ENCODE measurements around the gene DLK1.

Gene DLK1

GRCh38 chr14:100730581-100730980 lies 3.9 kb downstream of the DLK1 start:
- Mint-ChIP-seq H3K27me3 (peaks cover 54% of the 10 kb centered on the region), H3K36me3 (no peaks in the 10 kb centered on the region), H3K27ac (no peak overlapping the region), H3K9me3 (no peaks in the 10 kb centered on the region), H3K4me1 (no peaks in the 10 kb centered on the region), H3K4me3 (no peak overlapping the region)
- no peak for DNase-seq
- CTCF ChIA-PET, result interaction anchor here (1.3 kb wide), 1 partner anchor 77 kb away, joined by 3 read pairs; no protein-coding TSS in a partner anchor

GRCh38 chr14:100731011-100731670 lies 4.4 kb downstream of the DLK1 start:
- no peak for DNase-seq
- H3K27me3 Mint-ChIP-seq, result peaks cover 49% of the 10 kb centered on the region
- no peak overlapping the region for H3K4me3 Mint-ChIP-seq
- no peaks in the 10 kb centered on the region for H3K36me3 Mint-ChIP-seq
- H3K4me1 Mint-ChIP-seq, result no peaks in the 10 kb centered on the region
- H3K27ac Mint-ChIP-seq, result no peak overlapping the region
- CTCF ChIA-PET, result interaction anchor here (1.3 kb wide), 1 partner anchor 78 kb away, joined by 3 read pairs; no protein-coding TSS in a partner anchor
- no peaks in the 10 kb centered on the region for H3K9me3 Mint-ChIP-seq

- no peaks in the 10 kb centered on the region for H3K36me3 Mint-ChIP-seq
- H3K27me3 Mint-ChIP-seq, result peaks cover 40% of the 10 kb centered on the region
- no peaks in the 10 kb centered on the region for H3K9me3 Mint-ChIP-seq
- H3K4me1 Mint-ChIP-seq, result no peaks in the 10 kb centered on the region
- H3K4me3 Mint-ChIP-seq, result no peak overlapping the region
- CTCF ChIA-PET, result no interaction called here
- no peak overlapping the region for H3K27ac Mint-ChIP-seq
- no peak for DNase-seq
Measured at GRCh38 chr14:100731846-100732765, 5.4 kb downstream of the DLK1 start.

- CTCF ChIA-PET, result no interaction called here
- H3K27me3 Mint-ChIP-seq, result peaks cover 34% of the 10 kb centered on the region
- no peak overlapping the region for H3K4me3 Mint-ChIP-seq
- H3K27ac Mint-ChIP-seq, result no peak overlapping the region
- no peaks in the 10 kb centered on the region for H3K4me1 Mint-ChIP-seq
- no peaks in the 10 kb centered on the region for H3K36me3 Mint-ChIP-seq
- H3K9me3 Mint-ChIP-seq, result no peaks in the 10 kb centered on the region
- DNase-seq, result no peak
Measured at GRCh38 chr14:100732766-100733100, 6.0 kb downstream of the DLK1 start.

- Mint-ChIP-seq H3K9me3 (no peaks in the 10 kb centered on the region), H3K27me3 (peaks cover 28% of the 10 kb centered on the region), H3K4me1 (no peaks in the 10 kb centered on the region), H3K27ac (no peak overlapping the region), H3K4me3 (no peak overlapping the region), H3K36me3 (no peaks in the 10 kb centered on the region)
- CTCF ChIA-PET, result no interaction called here
- DNase-seq, result no peak
Measured at GRCh38 chr14:100733152-100733850, 6.6 kb downstream of the DLK1 start.

GRCh38 chr14:100734031-100734990 lies 7.6 kb downstream of the DLK1 start:
- Mint-ChIP-seq H3K27ac (no peak overlapping the region), H3K9me3 (no peaks in the 10 kb centered on the region), H3K27me3 (peaks cover 18% of the 10 kb centered on the region), H3K4me1 (no peaks in the 10 kb centered on the region), H3K4me3 (no peak overlapping the region), H3K36me3 (no peaks in the 10 kb centered on the region)
- CTCF ChIA-PET, result no interaction called here
- no peak for DNase-seq

DNA sequence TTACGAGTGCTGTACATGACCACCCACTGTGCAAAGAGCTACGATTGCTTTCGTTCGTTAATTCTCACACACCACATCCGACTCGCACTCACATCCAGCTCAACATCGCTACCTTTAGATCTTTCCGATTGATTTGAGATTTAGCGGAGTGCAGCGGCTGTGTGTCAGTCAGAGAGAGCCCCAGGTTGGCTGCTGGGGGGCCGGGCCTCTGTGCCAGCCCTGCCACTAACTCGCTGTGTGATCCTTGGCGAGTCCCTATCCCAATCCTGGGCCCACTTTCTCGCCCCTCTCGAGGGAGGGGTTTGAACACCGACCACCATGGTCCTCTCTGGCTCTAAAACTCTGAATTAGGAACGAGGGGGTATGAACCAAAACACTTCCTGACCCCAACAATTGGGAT lies 8.6 kb downstream of the DLK1 start:
- Mint-ChIP-seq H3K27me3 (peaks cover 8% of the 10 kb centered on the region), H3K4me1 (no peaks in the 10 kb centered on the region), H3K4me3 (no peak overlapping the region), H3K9me3 (no peaks in the 10 kb centered on the region), H3K27ac (no peak overlapping the region), H3K36me3 (no peaks in the 10 kb centered on the region)
- no peak for DNase-seq
- CTCF ChIA-PET, result no interaction called here

- no peak for DNase-seq
- no peaks in the 10 kb centered on the region for H3K9me3 Mint-ChIP-seq
- no peaks in the 10 kb centered on the region for H3K27me3 Mint-ChIP-seq
- H3K4me3 Mint-ChIP-seq, result no peak overlapping the region
- H3K36me3 Mint-ChIP-seq, result no peaks in the 10 kb centered on the region
- CTCF ChIA-PET, result no interaction called here
- H3K27ac Mint-ChIP-seq, result no peak overlapping the region
- no peaks in the 10 kb centered on the region for H3K4me1 Mint-ChIP-seq
Measured at GRCh38 chr14:100736269-100737180, 9.8 kb downstream of the DLK1 start.

- Mint-ChIP-seq H3K4me1 (no peaks in the 10 kb centered on the region), H3K4me3 (no peak overlapping the region), H3K9me3 (no peaks in the 10 kb centered on the region), H3K27me3 (no peaks in the 10 kb centered on the region), H3K27ac (no peak overlapping the region), H3K36me3 (no peaks in the 10 kb centered on the region)
- DNase-seq, result no peak
- CTCF ChIA-PET, result no interaction called here
Measured at GRCh38 chr14:100737526-100737925, 10.8 kb downstream of the DLK1 start.

GRCh38 chr14:100738269-100738691 lies 11.6 kb downstream of the DLK1 start:
- Mint-ChIP-seq H3K9me3 (no peaks in the 10 kb centered on the region), H3K36me3 (no peaks in the 10 kb centered on the region), H3K27me3 (no peaks in the 10 kb centered on the region), H3K27ac (no peak overlapping the region), H3K4me1 (no peaks in the 10 kb centered on the region), H3K4me3 (no peak overlapping the region)
- DNase-seq, result no peak
- CTCF ChIA-PET, result no interaction called here

GRCh38 chr14:100738704-100739131 lies 12.0 kb downstream of the DLK1 start:
- Mint-ChIP-seq H3K27ac (no peak overlapping the region), H3K36me3 (no peaks in the 10 kb centered on the region), H3K27me3 (no peaks in the 10 kb centered on the region), H3K4me3 (no peak overlapping the region), H3K4me1 (no peaks in the 10 kb centered on the region), H3K9me3 (no peaks in the 10 kb centered on the region)
- no peak for DNase-seq
- CTCF ChIA-PET, result no interaction called here

DNA sequence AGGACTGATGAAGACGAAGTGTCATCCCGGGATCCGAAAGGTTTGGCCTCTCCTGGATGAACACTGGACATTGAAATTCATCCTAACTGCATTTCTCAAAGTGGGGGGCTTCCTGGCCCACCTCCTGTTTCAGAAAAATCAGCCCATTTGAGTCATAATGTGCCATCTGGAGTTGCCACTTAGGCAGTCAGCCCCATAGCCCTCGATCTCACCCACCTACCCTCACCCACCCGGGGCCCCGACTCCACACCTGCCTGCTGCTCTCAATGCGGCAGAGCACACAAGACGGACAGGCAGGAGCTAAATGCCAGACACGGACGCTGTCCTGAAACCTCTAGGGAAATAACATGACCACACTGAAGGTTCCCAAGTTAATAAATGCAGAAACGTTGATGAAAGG lies 12.6 kb downstream of the DLK1 start:
- H3K9me3 Mint-ChIP-seq, result no peaks in the 10 kb centered on the region
- no peak overlapping the region for H3K27ac Mint-ChIP-seq
- no peaks in the 10 kb centered on the region for H3K27me3 Mint-ChIP-seq
- H3K4me1 Mint-ChIP-seq, result no peaks in the 10 kb centered on the region
- H3K4me3 Mint-ChIP-seq, result no peak overlapping the region
- CTCF ChIA-PET, result no interaction called here
- no peak for DNase-seq
- H3K36me3 Mint-ChIP-seq, result no peaks in the 10 kb centered on the region

- no peaks in the 10 kb centered on the region for H3K27me3 Mint-ChIP-seq
- H3K36me3 Mint-ChIP-seq, result no peaks in the 10 kb centered on the region
- CTCF ChIA-PET, result no interaction called here
- no peak overlapping the region for H3K27ac Mint-ChIP-seq
- H3K4me3 Mint-ChIP-seq, result no peak overlapping the region
- no peaks in the 10 kb centered on the region for H3K9me3 Mint-ChIP-seq
- DNase-seq, result no peak
- no peaks in the 10 kb centered on the region for H3K4me1 Mint-ChIP-seq
Measured at GRCh38 chr14:100740196-100740825, 13.6 kb downstream of the DLK1 start.
